ENCODE measurements around the gene POLR2L.

Gene POLR2L

DNA sequence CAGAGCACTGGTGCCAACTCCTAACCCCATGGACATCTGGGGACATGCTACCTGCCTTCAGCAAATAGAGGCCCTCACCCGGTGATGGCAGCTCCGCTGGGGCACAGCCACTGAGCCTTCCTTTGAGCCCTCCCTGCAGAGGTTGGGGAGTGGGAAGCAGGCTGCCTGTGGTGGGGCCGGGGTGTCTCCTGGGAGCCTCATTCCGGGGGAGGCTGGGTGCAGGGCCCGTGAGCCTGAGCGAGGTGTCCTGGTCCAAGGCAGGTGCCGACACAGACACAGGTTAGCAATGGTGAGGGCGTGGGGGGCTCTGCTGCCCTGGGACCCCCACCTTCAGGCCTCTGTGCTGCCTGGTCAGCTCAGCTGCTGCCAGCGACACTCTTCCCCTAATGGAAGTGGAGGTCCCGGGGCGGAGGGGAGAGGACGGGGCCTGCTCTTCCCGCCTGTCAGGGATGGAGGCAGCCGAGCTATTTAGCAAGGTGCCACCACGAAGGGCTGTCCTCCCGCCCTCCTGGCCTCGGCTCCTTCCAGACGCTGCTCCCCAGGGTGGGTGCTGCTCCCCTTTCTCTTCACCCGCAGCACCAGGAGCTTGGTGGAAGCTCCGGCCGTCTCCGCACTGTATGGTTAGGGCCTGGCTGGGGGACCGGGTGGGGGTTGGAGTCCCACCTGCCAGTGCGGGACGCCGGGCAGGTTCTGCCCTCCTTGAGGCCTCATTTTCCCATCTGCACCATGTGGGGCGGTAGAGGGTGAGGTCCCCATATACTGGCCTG is 11.5 kb upstream of the POLR2L start:
- DNase-seq = no peak

GRCh38 chr11:852762-853161 is 10.4 kb upstream of the POLR2L start:
- no peak for DNase-seq

DNA sequence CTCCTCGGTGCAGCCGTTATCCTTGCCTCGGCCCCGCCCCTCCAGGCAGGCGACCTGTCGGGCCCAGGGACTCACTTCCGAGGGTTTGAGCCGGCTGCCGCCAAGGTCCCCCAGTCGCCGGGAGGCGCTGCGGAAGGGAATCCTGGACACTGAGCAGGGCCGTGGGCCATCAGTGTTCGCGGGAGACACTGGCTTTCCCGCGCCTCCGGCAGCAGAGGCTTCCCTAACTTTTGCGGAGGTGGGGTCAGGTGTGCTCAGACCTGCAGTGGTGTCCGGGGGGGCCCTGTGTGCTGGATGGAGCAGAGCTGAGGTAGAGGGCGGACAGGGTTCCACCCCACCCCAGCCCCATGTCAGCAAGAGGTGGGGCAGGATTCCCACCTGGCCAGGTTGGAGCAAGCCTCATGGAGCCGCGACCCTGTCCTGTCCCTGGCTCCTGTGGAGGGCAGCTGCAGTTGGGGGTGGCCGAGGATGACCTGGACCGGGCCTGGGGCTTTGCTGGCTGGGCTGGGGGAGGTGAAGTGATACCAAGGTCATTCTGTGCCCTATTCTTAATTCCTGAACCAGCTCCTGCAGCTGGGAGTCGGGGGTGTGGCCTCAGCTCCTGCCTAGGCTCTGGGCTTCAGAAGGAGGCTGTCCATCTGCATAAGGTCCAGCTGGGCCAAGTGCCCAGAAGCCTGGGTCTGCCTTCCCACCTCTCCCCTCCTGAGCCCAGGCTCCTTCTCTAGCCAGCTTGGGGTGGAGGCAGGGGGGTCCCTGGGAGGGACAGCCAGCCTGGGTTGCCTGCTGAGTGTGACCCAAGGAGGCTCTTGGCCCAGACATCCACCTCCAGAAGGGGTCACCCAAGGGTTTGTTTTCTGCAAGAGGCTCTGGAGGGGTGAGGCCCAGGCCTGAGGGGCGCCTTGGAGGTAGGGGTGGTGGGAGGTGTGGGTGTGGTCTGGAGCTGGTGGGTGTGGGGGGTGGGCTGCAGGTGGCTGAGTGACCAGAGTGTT is 8.7 kb upstream of the POLR2L start:
- DNase-seq = no peak

GRCh38 chr11:849951-850774 is 7.8 kb upstream of the POLR2L start:
- no peak for DNase-seq

- peak in 1 of 5 donors; percentile 35 for DNase-seq
Observed at GRCh38 chr11:849104-849824, 6.9 kb upstream of the POLR2L start.

DNA sequence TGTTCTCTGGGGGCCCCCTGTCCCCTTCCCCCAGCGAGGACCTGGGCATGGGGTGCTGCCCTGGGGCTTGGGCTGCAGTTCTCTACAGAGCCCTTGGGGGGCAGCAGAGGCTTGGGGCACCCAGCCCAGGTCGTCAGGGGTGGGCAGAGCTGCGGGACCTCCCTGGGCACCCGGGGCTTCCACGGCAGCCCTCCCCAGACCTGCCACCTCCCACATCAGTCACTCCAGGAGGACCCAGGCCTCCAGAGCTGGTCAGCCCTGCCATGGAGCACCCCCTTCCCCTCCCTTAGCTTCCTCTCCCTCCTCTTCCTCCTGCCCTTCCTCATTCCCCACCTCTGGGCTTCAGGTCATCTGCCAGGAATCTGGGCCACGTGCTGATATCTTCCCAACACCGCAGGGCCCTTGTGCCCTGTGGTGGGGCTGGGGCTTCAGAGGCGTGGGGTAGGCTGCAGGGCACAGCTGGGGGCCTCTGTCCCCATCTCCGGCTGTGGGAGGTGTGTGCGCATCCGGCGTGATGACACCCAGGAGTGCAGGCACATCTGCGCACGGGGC is 6.1 kb upstream of the POLR2L start:
- peak; percentile 31 to 61 (median 48) for DNase-seq

DNA sequence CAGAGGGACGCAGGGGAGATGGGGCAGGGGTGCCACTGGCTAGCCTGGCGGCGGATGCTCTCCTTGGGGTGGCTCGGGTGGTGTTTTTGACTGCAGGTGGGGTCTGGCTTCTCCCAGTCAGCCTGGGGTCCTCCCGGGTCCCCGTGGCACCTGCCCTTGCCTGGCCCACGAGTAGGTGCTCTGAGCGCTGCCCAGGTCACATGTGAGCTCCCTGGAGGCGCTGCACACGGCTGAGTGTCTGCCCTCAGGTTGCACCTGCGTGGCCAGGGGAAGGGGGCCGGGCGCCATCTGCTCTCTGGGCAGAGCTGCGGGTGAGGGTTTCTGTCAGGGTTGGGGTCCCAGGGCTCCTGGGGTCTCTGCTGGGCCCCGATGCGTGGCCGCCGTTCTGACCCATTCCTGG is 5.5 kb upstream of the POLR2L start:
- DNase-seq = no peak

DNA sequence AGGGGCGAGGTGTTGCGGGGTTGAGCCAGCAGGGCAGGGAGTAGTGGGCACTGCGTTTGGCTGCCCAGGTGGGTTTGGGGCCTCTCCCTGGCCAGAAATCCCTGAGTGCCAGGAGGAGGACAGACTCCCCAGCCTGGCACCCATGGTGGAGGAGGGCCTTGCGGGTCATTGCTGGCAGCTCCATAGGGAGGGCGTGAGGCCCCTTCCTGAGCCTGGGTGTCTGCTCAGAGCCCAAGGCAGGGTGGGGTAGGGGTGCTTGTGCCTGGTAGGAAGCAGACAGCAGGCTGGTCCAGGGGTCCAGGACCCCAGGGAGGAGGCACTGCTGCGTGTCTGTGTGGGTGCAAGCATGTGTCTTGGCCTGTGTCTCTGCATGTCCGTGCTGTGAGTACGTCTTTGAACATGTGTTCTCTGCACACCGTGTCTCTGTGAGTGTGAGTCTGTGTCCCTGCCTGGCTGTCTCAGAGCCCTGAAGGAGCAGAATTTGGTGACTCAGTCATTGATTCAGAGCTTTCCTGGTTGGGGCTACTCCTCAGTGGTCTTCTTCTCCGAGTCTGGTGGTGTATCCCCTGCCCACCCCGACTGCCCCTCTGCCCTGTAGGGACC is 4.3 kb upstream of the POLR2L start:
- DNase-seq = no peak

DNA sequence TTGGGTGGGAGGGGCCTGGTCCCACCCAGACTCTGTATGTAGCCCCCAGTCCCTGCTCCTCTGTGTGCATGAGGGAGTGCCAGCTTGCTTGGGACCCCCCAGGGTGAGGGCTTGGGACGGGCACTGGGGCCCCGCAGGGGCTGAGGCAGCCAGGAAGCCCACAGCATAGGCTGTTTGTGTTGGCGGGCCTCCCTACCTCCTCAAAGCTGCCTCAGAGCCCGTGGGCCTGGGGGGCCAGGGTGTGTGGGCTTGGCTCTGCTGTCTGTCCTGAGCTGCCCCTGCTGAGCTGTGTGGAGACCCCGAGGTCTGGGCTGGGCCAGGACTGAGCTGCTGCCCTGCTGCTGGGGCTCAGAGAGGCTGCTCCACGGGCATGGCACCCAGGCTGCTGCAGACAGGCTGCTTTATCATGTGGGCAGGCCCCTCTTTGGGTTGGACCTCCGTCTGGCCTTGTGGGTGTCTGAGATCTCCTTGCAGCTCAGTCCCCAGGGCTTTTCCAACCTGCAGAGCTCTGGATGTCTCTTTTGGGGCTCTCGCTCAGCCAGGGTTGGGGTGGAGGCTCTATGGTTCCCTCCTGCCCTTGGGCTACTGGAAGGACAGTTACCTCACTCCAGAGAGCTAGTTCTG is 3.7 kb upstream of the POLR2L start:
- no peak for DNase-seq

- no peak for DNase-seq
Observed at GRCh38 chr11:844693-845644, 2.6 kb upstream of the POLR2L start.

DNA sequence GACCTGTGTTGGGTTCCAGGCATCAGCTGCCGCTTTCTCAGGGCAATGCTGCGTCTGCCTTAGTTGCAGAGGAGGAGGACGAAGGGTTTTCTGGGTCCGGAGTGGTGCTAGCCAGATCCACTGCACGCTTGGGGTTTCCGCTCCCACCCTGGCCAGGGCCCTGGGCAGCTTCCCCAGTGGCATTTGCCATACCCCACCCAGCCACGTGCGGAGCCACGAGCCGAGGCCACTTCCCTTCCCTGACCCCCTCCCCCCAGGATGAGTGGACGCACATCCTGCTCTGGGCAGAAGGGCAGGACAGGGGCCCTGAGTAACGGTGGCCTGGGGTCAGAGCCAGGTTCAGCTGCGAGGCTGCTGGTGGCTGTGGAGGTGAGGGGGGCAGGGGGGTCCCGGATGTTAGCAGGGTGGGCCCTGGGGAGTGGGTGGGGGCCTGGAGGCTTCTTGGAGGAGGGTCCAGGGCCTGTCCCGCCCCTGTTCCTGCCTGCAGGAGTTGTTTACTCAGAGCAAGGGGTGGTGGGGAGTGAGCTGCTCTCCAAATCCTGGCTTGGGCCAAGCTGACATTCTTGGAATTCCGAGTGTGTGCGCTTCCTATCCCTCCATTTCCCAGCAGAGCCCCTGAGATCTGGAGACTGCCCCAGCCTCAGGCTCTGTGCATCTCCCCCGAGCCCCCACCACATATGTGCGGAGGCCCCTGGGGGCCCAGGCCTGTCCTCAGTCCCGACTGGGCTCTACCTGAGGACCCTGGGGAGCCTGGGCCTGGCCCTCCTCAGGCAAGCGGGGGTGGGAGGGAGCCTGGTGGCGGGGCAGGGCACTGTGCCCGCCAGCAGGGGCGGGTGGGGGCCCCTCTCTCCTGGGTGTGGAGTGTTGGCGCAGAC is 1.7 kb upstream of the POLR2L start:
- DNase-seq = no peak

- no peak for DNase-seq
Observed at GRCh38 chr11:843086-843734, 881 bp upstream of the POLR2L start.

DNA sequence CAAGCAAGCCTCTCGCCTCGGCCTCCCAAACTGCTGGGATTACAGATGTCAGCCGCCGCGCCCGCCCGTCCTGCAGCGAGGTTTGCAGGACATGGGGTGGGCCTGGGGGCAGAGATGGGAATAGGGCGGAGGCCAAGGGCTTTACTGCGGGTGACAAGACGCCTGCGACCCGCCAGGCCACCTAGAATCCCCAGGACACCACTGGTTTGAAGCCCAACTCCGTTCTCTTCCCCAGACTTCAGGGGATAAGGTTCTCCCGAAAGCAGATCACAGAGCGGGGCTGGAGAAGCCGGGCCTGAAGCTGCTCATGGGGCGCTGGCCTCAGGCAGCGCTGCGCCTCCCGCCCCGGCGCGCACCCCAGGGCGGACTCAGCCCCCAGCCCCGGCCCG is 354 bp downstream of the POLR2L start:
- no peak for DNase-seq

- DNase-seq = no peak
Observed at GRCh38 chr11:839875-840617, 2.3 kb downstream of the POLR2L start.

GRCh38 chr11:839280-839623 is 3.1 kb downstream of the POLR2L start:
- DNase-seq = no peak

DNA sequence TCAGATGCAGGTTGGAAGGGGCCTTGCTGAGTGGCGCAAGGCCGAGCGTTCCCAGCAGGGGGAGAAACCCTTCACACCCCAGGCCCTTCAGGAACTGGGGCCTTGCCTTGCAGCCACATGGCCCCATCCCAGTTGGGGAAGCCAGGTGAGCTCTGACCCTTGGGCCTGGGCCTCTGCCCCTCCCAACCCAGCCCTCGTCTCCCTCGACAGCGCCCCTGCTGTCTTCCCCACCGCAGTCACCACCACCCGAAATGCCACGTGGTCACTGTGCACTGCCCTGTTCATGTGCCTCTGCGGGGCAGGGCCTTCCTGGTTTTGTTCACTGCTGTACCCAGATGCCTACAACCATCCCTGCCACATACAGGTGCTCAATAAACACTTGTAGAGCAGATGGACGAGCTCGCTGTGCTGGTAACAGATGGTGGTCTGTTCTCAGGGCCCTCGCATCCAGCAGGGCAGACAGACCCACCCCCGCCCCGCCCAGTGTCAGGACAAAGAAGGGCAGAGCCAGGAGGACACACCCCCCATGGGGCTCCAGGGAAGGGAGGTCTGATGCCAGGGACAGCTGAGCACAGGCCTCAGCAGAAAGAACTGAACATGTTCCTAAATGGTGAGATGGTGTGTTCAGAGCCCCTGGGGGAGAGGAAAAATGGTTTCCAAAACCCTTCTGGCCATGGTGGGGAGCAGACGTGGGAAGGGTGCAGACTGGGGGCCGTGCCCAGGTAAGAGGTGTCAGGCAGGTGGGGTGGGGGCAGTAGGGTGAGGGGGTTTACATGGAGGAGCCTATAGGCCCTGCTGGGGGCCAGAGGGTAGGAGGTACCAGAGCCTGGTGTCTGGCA is 3.7 kb downstream of the POLR2L start:
- no peak for DNase-seq

GRCh38 chr11:837990-838307 is 4.4 kb downstream of the POLR2L start:
- DNase-seq = no peak
